Astrocyte (in vitro differentiated cells and primary cell): Measurements from ENCODE around the gene CHST5. TPM values are rescaled to one million over a fixed set of nuclear protein-coding genes. Genes with fewer than 3 reads are reported as not detected.
A peak's percentile ranks its signal among the peaks of the same experiment; 100 is the strongest.

Experiments used
- DNase-seq: peaks from one replicate; pipeline ENCODE4 v3.0.0-alpha.2; 2010; ENCODE audit warnings: low read depth
- FAIRE-seq: peaks from 2 replicates; lab custom pipeline; 2011; peaks lifted over from hg19 to GRCh38; lab: Jason Lieb, UNC
- H2AFZ ChIP-seq: 2 replicates; pipeline ENCODE4 v1.6.0; 2012; ENCODE audit warnings: low read depth, low read length, inconsistent platforms
- H3K27ac ChIP-seq: 2 replicates; pipeline ENCODE4 v1.5.1; 2011; ENCODE audit warnings: low read depth, low read length, inconsistent platforms
- H3K27me3 ChIP-seq: 2 replicates; pipeline ENCODE4 v1.6.0; 2011; ENCODE audit warnings: low read length, inconsistent platforms; ENCODE audit not compliant: insufficient read depth
- H3K36me3 ChIP-seq: 2 replicates; pipeline ENCODE4 v1.5.1; 2011; ENCODE audit warnings: low read length, inconsistent platforms; ENCODE audit not compliant: insufficient read depth
- H3K4me1 ChIP-seq: 2 replicates; pipeline ENCODE4 v1.5.1; 2011; ENCODE audit warnings: low read length, inconsistent platforms; ENCODE audit not compliant: insufficient read depth
- H3K4me2 ChIP-seq: 2 replicates; pipeline ENCODE4 v1.6.0; 2012; ENCODE audit warnings: low read length, inconsistent platforms
- H3K4me3 ChIP-seq: 2 replicates; pipeline ENCODE4 v1.5.1; 2011; ENCODE audit warnings: low read depth, mild to moderate bottlenecking, low read length, inconsistent platforms; ENCODE audit not compliant: insufficient read depth
- H3K79me2 ChIP-seq: 2 replicates; pipeline ENCODE4 v1.6.0; 2012; ENCODE audit warnings: mild to moderate bottlenecking, low read length, inconsistent platforms; ENCODE audit not compliant: insufficient read depth
- H3K9ac ChIP-seq: 2 replicates; pipeline ENCODE4 v1.6.0; 2012; ENCODE audit warnings: mild to moderate bottlenecking, low read length, inconsistent platforms
- H3K9me3 ChIP-seq: 2 replicates; pipeline ENCODE4 v1.5.1; 2012; ENCODE audit warnings: low read depth, mild to moderate bottlenecking, low read length, inconsistent platforms; ENCODE audit not compliant: insufficient read depth
- H4K20me1 ChIP-seq: 2 replicates; pipeline ENCODE4 v1.6.0; 2012; ENCODE audit warnings: low read length, inconsistent platforms; ENCODE audit not compliant: insufficient read depth
- H3K27ac Mint-ChIP-seq: one replicate; pipeline ENCODE4 v1.8.0; 2021; ENCODE audit warnings: mild to moderate bottlenecking, mixed read lengths; ENCODE audit not compliant: unreplicated experiment
- H3K27me3 Mint-ChIP-seq: one replicate; pipeline ENCODE4 v1.8.0; 2021; ENCODE audit warnings: low read depth, mixed read lengths; ENCODE audit not compliant: unreplicated experiment
- H3K36me3 Mint-ChIP-seq: one replicate; pipeline ENCODE4 v1.8.0; 2021; ENCODE audit warnings: low read depth, mixed read lengths; ENCODE audit not compliant: unreplicated experiment
- H3K4me1 Mint-ChIP-seq: one replicate; pipeline ENCODE4 v1.8.0; 2021; ENCODE audit warnings: low read depth, mixed read lengths; ENCODE audit not compliant: unreplicated experiment
- H3K4me3 Mint-ChIP-seq: one replicate; pipeline ENCODE4 v1.8.0; 2021; ENCODE audit warnings: mild to moderate bottlenecking, moderate library complexity, mixed read lengths; ENCODE audit not compliant: unreplicated experiment
- H3K9me3 Mint-ChIP-seq: one replicate; pipeline ENCODE4 v1.8.0; 2021; ENCODE audit warnings: mild to moderate bottlenecking, mixed read lengths; ENCODE audit not compliant: unreplicated experiment
- CTCF ChIP-seq: IDR thresholded peaks from 2 replicates; pipeline ENCODE4 v1.5.1; 2011; ENCODE audit warnings: low read depth, mild to moderate bottlenecking, inconsistent platforms, low read length, moderate library complexity; ENCODE audit not compliant: insufficient read depth
- EZH2 ChIP-seq: IDR thresholded peaks from 2 replicates; pipeline ENCODE4 v1.6.1; 2012; ENCODE audit warnings: mild to moderate bottlenecking, low read length, inconsistent platforms; ENCODE audit not compliant: insufficient read depth
- total RNA-seq: library from RNA; stranded (reverse); gene quantifications from 2 replicates; pipeline ENCODE4 v1.2.1, GENCODE V29; 2021

The CHST5 gene
- total RNA-seq, 1 donor from 2014 or later: 0.09 TPM

GRCh38 chr16:75555707-75556430 lies 20.0 kb upstream of the CHST5 start, which contains the start of gene TMEM231:
TSS of gene TMEM231 (minus strand) at chr16:75556252. CDS start at chr16:75556209, 43 bp downstream.
- peak within 1 kb of the TSS; percentile 65 for H3K27ac ChIP-seq
- Mint-ChIP-seq H3K9me3 (no peaks in the 10 kb centered on the region), H3K4me3 (peak within 1 kb of the TSS; percentile 94), H3K27ac (peak within 1 kb of the TSS; percentile 93), H3K36me3 (no peaks in the 10 kb centered on the region), H3K4me1 (peaks cover 4% of the 10 kb centered on the region), H3K27me3 (no peaks in the 10 kb centered on the region)
- H3K4me2 ChIP-seq: peak within 1 kb of the TSS; percentile 97
- no peaks in the 10 kb centered on the region for H3K9me3 ChIP-seq
- no peaks in the 10 kb centered on the region for H4K20me1 ChIP-seq
- DNase-seq: peak; percentile 86
- H3K9ac ChIP-seq: peak within 1 kb of the TSS; percentile 80
- peak within 1 kb of the TSS; percentile 90 for H2AFZ ChIP-seq
- H3K79me2 ChIP-seq: peaks cover 5% of the 10 kb centered on the region
- no peak for FAIRE-seq
- no peak for TF ChIP-seq CTCF
- no peak for TF ChIP-seq EZH2
- peaks cover 6% of the 10 kb centered on the region for H3K4me1 ChIP-seq
- H3K27me3 ChIP-seq: no peaks in the 10 kb centered on the region
- H3K4me3 ChIP-seq: peak within 1 kb of the TSS; percentile 78
- no peaks in the 10 kb centered on the region for H3K36me3 ChIP-seq

- Histone ChIP-seq H3K4me3 (peak overlapping the region; percentile 78), H3K36me3 (no peaks in the 10 kb centered on the region), H3K9me3 (no peaks in the 10 kb centered on the region), H4K20me1 (no peaks in the 10 kb centered on the region), H3K4me1 (peaks cover 5% of the 10 kb centered on the region), H3K27ac (peak overlapping the region; percentile 65), H3K79me2 (peaks cover 5% of the 10 kb centered on the region), H3K27me3 (no peaks in the 10 kb centered on the region), H2AFZ (peak overlapping the region; percentile 90), H3K9ac (peak overlapping the region; percentile 80), H3K4me2 (peak overlapping the region; percentile 97)
- Mint-ChIP-seq H3K4me1 (peaks cover 4% of the 10 kb centered on the region), H3K27ac (peak overlapping the region; percentile 93), H3K36me3 (no peaks in the 10 kb centered on the region), H3K4me3 (peak overlapping the region; percentile 94), H3K27me3 (no peaks in the 10 kb centered on the region), H3K9me3 (no peaks in the 10 kb centered on the region)
- DNase-seq (peak; percentile 85), FAIRE-seq (no peak)
- no peak for TF ChIP-seq CTCF
- TF ChIP-seq EZH2: no peak
Measured at GRCh38 chr16:75555213-75555706, 19.4 kb upstream of the CHST5 start.

- Histone ChIP-seq H3K79me2 (peaks cover 5% of the 10 kb centered on the region), H2AFZ (no peak overlapping the region), H3K4me1 (peaks cover 4% of the 10 kb centered on the region), H3K4me2 (no peak overlapping the region), H3K4me3 (no peak overlapping the region), H3K9me3 (no peaks in the 10 kb centered on the region), H3K36me3 (no peaks in the 10 kb centered on the region), H4K20me1 (no peaks in the 10 kb centered on the region), H3K27ac (no peak overlapping the region), H3K9ac (no peak overlapping the region), H3K27me3 (no peaks in the 10 kb centered on the region)
- Mint-ChIP-seq H3K4me3 (no peak overlapping the region), H3K27ac (no peak overlapping the region), H3K4me1 (no peaks in the 10 kb centered on the region), H3K27me3 (no peaks in the 10 kb centered on the region), H3K36me3 (no peaks in the 10 kb centered on the region), H3K9me3 (no peaks in the 10 kb centered on the region)
- FAIRE-seq (no peak), DNase-seq (no peak)
- TF ChIP-seq CTCF (no peak), EZH2 (no peak)
Measured at GRCh38 chr16:75552951-75553350, 17.0 kb upstream of the CHST5 start.
